Activated T-cell treated with anti-CD3 and anti-CD28 coated beads for 4 hours (primary cell): ENCODE results near the gene MLNR.

Source experiments
- DNase-seq: peaks from one replicate; pipeline ENCODE4 v3.0.0-alpha.2; 2020

Gene MLNR

DNA sequence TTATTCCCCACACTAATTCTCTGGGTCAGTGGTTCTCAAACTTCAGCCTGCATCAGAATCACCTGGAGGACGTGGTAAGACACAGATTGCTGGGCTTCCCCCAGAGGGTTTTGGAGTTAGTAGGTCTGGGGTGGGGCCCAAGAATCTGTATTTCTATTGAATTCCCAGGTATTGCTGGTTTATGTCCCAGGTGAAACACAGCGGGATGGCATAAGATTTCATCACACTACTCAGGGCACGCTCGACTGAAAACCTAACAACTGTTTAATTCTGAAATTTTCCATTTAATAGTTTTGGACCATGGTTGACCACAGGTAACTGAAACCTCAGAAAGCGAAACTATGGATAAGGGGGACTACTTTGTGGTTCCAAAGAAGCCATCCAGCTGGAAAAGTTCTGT is 6.5 kb downstream of the MLNR start:
- no peak for DNase-seq

DNA sequence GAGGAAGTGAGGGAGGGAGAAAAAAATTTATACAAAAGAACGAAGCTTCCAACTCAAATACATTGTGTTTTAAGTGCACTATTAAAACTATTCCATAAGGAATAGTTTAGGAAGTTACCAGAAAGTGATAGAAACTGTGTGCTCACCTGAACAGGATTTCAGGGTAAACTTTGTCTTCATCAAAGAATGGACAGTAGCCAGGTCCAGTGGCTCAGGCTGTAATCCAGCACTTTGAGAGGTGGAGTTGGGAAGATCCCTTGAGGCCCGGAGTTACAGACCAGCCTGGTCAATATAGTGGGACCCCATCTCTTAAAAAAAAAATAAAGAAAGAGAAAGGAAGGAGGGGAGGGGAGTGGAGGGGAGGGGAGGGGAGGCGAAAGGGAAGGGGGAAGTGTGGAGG is 14.6 kb downstream of the MLNR start:
- no peak for DNase-seq

DNA sequence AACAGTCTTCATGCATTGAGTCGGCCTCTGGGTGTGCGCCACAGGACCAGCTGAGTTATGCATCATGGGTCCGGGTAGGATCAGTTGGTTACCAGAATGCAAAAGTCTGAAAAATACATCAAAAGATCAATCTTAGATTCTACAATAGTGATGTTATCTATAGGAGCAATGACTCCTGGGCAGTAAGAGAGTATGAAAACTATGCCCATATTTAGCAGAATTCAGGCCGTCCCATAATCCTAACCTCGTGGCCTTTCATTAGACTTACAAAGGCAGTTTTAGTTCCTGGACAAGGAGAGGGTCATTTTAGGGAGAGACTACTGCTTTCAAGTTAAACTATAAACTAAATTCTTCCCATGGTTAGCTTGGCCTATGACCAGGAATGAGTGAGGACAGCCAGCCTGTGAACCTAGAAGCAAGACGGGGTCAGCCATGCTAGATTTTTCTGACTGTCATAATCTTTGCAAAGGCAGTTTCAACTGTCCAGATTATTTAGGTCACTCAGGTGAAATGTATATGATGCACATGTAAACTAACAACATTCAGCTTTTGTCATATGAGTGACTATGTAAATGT is 15.8 kb downstream of the MLNR start:
- DNase-seq, result no peak

DNA sequence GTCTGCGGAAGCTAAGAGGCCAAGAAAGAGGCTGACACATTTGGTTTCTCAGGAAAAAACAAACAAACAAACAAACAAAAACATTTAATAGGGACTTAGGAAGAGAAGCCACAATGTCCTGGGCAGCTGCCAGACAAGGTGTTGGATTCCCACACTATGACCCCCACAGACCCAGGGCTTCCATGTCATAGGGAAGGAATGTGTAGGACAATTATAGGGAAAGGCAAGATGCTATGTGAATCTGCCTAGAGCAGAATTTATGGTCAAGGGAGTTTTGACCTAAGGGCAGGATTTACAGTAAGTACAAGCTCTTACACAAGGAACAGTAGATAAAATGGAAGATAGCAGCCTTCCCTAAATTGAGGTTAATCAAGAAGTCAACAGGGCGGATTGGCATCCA is 18.5 kb downstream of the MLNR start:
- DNase-seq, result no peak

DNA sequence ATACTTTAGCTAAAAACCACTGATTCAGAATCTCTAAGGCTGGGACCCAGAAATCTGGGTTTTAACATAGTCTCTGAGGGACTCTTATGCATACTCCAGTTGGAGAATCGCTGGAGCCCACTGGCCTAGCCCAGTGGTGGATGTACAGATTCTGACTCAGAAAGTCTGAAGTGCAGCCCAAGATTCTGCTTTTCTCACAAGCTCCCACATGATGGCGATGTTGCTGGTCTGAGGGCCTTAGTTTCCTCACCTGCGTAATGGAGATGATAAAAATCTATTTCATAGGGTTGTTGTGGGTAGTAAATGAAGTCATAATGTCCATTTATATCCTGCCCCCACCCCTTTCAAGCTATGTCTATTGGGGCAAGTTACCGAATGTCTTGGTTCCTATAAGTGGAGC is 19.9 kb downstream of the MLNR start:
- peak; percentile 12 for DNase-seq

DNA sequence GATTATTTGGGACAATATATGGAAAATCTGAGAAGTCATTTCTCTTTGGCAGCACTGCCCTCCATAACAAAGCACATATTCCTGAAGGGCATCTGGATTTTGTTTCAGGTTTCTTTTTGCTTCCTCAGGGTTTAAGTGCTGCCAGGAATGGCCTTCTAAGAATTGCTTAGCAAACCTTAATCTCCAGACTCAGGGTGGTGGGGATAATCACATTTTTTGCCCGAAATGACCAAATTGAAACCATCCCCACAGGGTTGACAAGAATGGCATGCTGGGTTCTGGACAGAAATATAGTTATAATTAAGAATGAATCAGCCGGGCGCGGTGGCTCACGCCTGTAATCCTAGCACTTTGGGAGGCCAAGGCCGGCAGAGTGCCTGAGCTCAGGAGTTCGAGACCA is 21.2 kb downstream of the MLNR start:
- no peak for DNase-seq

DNA sequence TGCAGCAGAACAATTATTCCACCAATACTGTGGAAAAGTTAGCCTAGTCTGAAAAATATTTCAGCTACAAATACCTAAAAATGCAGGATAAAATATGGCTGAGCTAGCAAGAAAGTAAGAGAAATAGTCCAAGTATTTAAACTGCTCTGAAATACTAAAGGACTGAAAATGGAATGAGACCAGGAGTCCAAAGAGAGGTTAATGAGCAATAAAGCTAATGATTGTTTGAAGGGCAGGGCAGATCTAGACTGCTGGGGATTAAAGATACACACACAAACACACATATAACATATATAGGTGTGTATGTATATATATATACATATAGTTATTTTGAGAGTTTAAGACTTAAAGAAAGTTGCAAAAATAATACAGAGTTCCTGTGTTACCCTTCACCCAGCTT is 25.0 kb downstream of the MLNR start:
- DNase-seq, result no peak

DNA sequence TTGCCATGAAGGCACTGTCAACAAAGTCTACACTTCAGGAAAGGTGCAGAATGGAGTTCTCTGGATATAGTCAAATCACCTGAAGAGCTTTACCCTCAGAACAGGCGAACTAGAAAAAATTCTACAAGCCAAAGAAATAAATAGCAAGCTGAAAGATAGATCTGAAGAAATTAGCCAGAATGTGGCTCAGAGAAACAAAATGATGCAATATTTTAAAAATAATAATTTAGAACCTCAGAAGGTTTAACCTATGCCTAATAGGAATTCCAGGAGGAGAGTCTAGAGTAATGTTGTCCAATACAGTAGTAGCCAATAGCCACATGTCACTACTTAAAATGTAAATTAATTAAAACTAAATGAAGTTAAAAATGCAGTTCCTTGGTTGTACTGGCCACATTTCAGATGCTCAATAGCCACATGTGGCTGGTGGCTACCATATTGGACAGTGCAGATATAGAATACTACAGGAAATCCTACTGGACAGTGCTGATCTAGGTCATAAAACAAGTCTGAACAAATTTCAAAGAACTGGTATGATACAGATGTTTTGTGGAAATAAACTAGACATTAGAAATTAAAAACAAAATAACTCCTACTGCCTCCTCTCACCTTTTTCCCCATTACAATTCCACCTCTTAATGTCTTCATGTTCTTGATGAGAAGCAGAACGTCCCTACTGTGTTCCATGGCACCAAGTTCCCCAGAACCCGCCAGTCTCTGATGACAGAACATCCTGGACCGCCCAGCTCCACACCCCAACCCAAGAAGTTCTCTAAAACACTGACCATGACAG is 26.9 kb downstream of the MLNR start:
- DNase-seq, result no peak

DNA sequence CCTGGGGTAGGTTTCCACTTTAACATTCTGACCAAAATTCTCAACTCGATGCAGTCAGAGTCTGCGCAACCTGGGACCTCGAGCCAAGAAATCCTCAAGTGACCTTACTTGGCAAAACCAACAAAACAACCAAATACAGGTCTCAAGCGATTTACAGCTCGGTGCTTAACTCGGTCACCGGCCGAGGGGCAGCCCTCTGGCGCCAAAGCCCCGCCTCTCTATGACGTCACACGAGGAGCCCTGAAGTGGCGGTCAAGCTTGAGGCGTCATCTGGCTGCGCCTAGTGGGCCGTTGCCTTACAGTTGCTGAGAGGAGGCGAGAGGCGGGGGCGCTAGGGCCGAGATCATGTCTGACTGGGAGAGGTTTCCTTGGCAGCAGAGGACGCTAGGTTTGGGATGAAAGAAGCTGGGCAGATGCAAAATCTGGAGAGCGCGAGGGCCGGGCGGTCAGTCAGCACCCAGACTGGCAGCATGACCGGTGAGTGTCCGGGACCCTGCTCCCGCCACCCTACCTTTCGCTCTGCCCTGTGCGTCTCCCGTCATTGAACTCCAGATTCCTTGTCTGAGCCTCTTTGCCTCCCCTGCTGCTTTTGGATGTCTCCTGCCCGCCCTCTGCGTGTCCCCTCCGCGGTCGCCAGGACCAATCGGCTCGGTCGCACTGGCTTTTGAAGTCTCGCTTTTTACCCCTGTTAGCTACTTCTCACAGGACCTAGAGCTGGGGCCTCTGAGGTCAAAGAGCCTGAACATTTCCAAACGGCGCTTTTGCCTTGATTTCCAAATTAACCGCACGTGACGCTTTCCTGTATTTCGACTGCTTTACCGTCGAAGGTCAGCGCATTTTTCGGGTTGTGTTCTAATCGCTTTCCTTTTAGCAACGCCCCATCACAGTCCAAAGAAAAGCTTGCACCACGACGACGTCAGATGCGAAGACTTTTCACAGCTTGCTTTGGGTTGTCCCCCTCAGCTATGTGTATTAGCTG is 27.8 kb downstream of the MLNR start, which contains the start of gene CDADC1:
TSS of gene CDADC1 (plus strand) at position 283 of the 979 bp plus-strand sequence. CDS start at position 396, 113 bp downstream.
- DNase-seq, result peak; percentile 82

DNA sequence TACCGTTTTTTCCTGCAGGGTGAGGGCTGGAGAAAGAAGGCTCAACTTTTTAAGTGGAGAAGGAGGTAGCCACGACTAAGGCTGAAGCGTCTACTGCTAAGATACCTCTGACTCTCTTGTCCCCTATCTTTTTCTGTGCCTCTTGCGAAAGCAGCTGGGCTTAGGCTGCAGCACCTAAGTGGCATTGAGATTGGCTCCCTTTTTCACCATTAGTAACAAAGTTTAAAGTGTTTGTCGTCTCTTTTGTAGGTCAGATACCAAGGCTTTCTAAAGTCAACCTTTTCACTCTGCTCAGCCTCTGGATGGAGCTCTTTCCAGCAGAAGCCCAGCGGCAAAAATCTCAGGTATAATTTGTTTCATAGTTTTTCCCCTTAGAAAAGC is 28.5 kb downstream of the MLNR start:
- no peak for DNase-seq

DNA sequence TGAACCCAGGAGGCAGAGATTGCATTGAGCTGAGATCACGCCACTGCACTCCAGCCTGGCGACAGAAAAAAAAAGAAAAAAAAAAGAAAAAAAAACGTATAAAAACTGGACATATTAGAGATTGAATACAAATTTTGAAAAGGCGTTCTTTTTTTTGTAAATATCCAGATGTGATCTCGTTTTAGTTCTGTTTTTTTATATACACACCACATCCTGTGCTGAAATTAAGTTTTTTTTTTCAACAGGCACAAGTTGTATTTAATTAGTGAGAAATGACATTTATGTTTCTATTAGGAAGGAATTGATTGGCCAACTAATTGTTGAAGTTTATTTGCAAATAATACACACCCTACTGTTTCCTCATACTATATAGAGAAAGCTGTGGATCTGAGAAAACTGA is 31.2 kb downstream of the MLNR start:
- DNase-seq, result no peak

DNA sequence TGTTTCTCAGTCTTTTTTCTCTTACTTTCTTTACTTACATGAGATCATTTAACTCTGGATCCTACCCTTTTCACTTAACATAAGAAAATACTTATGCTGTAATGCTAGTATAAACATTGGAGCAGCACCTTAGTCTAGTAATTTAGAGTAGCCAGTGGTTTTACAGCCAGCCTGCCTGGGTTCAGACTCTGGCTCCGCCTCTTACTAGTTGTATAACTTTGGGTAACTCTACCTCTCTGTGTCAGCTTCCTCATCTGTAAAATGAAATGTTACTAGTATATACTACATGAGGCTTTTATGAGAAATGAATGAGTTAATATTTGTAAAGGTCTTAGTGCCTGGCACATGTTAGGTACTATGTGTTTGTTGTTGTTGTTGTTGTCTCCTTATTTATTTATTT is 33.2 kb downstream of the MLNR start:
- DNase-seq, result no peak

DNA sequence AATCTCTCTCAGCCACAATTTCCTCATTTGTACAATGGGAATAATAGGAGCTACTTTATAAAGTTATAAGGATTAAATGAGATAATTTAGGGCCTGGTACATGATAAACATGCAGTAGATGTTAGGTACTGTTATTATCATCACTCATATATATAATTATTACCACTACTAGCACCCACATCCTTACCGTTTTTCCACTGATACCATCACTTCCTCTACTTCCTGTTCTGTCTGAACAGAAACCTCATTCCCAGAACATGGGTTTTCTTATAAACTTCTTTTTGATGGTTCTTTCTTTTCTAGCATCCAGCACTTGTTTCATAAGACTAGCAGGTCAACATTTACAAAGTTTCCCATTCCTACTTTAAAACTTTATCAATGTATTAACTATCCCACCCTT is 33.9 kb downstream of the MLNR start:
- no peak for DNase-seq

DNA sequence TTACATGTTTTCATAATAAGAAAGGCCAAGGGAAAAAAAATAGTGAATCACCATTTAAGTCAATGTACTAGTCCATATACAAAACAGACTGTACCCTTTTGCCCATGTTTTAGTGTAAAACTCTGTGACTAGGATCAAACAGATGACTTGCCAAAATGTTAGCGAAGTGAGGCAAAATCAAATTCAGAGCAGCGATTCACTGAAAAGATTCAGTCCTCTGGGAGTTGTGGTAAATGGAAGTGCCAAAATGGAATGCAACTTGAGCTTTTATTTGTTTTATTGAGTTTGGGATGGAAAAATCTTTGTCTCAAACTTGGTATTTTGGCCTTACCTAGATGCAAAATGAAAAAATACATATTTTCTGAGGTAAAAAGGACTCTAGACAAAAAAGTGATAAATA is 36.7 kb downstream of the MLNR start:
- DNase-seq, result no peak

DNA sequence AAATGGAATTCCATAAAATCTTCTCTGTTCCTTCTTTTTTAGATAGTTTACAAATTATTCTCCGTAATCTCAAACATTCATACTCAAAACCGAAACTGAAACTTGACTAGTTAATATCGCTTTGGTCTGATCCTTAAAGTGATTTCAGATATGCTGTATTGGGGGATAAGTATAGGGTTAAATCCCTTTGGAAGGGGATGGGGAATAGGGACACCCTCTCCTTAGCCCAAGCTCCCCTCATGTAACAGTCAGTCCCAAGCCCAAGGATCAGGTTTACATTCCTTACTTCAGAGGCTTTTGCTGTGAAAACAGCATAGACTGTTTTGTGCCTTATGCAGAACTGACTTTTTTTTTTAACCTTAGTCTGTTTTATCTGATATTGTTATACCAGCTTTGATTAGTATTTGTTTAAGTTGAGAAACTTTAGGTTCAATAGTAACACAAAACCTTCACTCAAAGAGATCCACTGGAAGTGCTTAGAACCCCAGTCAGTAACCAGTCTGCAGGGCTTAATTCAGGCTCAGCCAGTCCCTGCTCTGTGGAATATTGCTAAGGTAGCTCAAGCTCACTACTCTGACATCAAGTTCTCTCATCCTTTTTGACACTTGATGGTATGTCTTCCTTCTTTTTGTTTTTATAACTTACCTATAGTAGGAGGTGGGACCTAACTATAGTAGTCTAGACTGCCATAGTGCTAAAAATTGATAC is 38.1 kb downstream of the MLNR start:
- DNase-seq, result no peak

DNA sequence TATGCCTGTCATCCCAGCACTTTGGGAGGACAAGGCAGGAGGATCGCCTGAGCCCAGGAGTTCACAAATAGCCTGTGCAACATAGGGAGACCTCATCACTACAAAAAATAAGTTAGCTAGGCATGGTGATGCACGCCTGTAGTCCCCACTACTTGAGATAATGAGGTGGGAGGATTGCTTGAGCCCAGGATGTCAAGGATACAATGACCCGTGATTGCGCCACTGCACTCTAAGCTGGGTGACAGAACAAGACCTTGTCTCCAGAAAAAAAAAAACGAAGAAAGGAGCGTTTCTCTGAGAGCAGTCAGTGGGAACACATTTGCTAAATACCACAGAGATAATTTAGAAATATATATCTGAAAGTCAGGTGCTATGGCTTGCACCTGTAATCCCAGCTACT is 39.4 kb downstream of the MLNR start:
- no peak for DNase-seq

DNA sequence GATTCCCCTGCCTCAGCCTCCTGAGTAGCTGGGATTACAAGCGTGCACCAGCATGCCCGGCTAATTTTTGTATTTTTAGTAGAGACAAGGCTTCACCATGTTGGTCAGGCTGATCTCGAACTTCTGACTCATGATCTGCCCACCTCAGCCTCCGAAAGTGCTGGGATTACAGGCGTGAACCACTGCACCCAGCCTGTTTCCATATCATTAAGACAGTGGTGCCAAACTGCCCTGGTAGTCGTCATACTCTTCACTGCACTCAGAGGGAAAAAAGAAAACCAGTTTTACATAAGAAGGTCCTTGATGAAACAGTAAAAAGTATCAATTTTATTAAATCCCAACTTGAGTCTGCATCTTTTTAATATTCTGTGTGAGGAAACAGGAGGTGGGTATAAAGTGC is 42.5 kb downstream of the MLNR start:
- no peak for DNase-seq

DNA sequence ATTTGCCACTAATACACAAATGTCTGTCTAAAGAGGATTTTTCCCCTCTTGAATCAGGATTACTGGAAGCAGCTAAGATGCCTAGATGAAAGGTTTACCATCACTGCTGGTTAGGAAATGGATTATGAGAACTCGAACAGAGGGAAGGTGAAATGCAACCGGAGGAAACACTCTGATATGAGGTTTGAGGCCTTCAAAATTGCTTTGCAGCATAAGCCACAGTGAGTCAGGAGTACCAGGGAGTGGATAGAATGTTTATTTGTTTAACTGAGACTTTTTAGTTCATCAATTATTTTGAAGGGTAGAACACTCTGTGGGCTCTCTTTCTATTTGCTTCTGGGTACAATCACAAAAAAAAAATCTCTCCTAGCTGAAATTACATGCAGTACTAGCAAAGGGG is 45.7 kb downstream of the MLNR start:
- no peak for DNase-seq

DNA sequence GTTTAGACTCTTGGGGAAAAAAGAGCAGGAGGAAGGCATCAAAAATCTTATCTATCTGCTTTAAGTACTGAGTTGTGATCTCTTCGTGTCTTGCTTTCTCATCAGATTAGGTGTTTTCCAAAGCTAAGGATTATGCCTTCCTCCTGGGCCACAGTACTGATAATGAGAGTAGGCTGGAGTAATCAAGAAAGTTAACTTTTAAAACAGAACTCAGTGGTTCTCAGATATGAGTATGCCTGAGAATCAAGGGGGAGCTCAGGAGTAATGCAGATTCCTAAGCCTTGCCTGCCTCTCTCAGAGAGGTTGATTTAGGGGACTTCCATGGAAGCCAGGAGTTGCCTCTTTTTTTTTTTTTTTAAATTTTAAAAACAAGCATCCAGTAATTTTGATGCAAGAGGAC is 51.1 kb downstream of the MLNR start:
- no peak for DNase-seq
